ENCODE data around the gene NPIPB6.
"Not testable (repeated sequence)": the region's sequence is repeated elsewhere in the genome, so short reads cannot be mapped to it uniquely, and the experiment has no call there.

Gene NPIPB6

DNA sequence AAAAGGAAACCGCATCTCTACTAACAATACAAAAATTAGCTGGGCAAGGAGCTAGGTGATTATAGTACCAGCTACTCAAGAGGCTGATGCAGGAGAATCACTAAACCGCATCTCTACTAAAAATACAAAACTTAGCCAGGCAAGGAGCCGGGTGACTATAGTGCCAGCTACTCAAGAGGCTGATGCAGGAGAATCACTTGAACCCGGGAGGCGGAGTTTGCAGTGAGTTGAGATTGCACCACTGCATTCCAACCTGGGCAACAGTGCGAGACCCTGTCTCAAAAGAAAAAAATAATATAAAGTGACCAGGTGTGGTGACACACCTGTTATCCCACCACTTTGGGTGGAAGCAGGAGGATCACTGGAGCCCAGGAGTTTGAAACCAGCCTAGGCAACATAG is 25.1 kb downstream of the NPIPB6 start:
- not testable (repeated sequence) for H3K4me1 ChIP-seq (ENCODE audit: control insufficient read depth, insufficient read depth, low read length); H3K9ac ChIP-seq (ENCODE audit: low read depth, low read length); H3K4me2 ChIP-seq (ENCODE audit: low read length); H3K9me3 ChIP-seq (replicated peaks; ENCODE audit: low read length); H3K27me3 ChIP-seq (ENCODE audit: control insufficient read depth, insufficient read depth, low read length); H3K4me3 ChIP-seq (ENCODE audit: low read length); H3K36me3 ChIP-seq (ENCODE audit: insufficient read depth, low read length)

DNA sequence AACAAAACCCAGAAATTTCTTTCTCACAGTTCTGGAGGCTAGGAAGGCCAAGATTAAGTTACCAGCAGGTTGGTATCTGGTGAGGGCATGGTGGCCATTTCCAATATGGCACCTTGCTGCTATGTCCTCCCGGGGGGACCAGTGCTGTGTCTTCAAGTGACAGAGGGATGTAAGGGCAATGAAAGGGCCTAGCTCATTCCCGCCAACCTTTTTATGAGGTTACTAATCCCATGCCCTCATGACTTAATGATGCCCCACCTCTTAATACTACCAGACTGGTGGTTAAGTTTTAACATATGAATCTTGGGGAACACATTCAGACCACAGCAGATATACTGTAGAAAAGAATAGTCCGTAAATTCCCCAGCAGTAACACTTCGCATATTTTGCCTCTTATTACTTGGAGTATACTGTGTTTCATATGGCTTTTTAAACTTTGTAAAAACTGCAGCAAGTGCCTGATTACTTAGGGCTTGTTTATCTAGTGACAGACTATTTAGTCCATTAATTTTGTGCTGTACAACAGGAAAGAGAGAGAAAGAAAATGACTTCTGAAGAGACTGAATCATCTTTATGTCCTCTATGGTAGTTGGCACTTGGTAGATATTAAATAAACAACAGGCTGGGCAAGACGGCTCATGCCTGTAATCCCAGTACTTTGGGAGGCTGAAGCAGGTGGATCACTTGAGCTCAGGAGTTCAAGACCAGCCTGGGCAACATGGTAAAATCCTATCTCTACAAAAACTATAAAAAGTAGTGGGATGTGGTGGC is 26.2 kb downstream of the NPIPB6 start:
- not testable (repeated sequence) for H3K9ac ChIP-seq (ENCODE audit: low read depth, low read length); H3K4me1 ChIP-seq (ENCODE audit: control insufficient read depth, insufficient read depth, low read length); H3K36me3 ChIP-seq (ENCODE audit: insufficient read depth, low read length); H3K9me3 ChIP-seq (replicated peaks; ENCODE audit: low read length); H3K27me3 ChIP-seq (ENCODE audit: control insufficient read depth, insufficient read depth, low read length); H3K4me3 ChIP-seq (ENCODE audit: low read length); H3K4me2 ChIP-seq (ENCODE audit: low read length)

DNA sequence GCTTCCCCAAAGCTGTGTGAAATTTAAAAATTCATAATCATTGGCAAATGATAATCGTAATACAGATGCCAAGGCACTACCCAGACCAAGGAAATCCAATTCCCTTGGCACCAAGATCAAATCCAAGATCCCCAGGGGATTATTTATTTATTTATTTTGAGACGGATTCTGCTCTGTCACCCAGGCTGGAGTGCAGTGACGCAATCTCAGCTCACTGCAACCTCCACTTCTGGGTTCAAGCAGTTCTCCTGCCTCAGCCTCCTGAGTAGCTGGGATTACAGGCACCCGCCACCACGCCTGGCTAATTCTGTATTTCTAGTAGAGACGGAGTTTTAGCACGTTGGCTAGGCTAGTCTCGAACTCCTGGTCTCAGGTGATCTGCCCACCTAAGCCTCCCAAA is 27.6 kb downstream of the NPIPB6 start:
- H3K36me3 ChIP-seq (ENCODE audit: insufficient read depth, low read length); H3K27me3 ChIP-seq (ENCODE audit: control insufficient read depth, insufficient read depth, low read length); H3K4me1 ChIP-seq (ENCODE audit: control insufficient read depth, insufficient read depth, low read length); H3K4me3 ChIP-seq (ENCODE audit: low read length); H3K4me2 ChIP-seq (ENCODE audit: low read length); H3K9me3 ChIP-seq (replicated peaks; ENCODE audit: low read length); H3K9ac ChIP-seq (ENCODE audit: low read depth, low read length): not testable (repeated sequence)

DNA sequence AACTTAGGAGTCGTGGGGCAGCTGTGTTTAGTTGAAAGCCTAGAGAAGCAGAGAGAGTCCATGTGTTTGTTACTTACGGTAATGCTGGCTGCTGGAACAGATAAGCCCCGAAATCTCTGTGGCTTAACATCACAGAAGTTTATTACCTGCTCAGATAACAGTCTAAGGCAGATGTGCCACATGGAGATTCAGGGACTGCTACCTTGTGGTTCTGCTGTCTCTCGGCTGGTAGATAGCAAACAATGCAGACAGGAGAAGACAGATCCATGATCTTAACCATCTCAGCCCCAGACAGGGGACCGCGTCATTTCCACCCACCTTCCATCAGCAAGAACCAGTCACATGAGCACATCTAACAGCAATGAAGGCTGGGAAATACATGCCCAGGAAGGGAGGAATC is 30.7 kb downstream of the NPIPB6 start:
- H3K9me3 ChIP-seq (replicated peaks; ENCODE audit: low read length); H3K27me3 ChIP-seq (ENCODE audit: control insufficient read depth, insufficient read depth, low read length); H3K36me3 ChIP-seq (ENCODE audit: insufficient read depth, low read length); H3K4me1 ChIP-seq (ENCODE audit: control insufficient read depth, insufficient read depth, low read length); H3K9ac ChIP-seq (ENCODE audit: low read depth, low read length); H3K4me2 ChIP-seq (ENCODE audit: low read length); H3K4me3 ChIP-seq (ENCODE audit: low read length): not testable (repeated sequence)

DNA sequence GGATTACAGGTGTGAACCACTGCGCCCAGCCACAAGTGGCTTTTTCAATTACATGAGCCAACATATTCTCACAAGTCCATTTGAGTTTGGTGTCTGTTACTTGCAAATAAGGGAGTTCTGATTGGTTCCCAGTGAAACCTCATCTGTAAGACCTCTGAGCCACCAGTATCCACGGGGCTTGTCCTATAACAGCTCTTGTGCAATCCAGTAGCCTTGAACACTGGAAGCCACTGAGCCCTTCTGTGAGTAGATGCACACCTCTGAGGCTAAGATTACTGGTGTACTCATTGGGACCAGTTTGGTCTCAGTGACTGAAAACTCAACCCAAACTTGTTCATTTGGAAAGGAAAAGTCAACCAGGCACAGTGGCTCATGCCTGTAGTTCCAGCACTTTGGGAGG is 32.3 kb downstream of the NPIPB6 start:
- not testable (repeated sequence) for H3K27me3 ChIP-seq (ENCODE audit: control insufficient read depth, insufficient read depth, low read length); H3K9me3 ChIP-seq (replicated peaks; ENCODE audit: low read length); H3K4me2 ChIP-seq (ENCODE audit: low read length); H3K36me3 ChIP-seq (ENCODE audit: insufficient read depth, low read length); H3K4me3 ChIP-seq (ENCODE audit: low read length); H3K4me1 ChIP-seq (ENCODE audit: control insufficient read depth, insufficient read depth, low read length); H3K9ac ChIP-seq (ENCODE audit: low read depth, low read length)

DNA sequence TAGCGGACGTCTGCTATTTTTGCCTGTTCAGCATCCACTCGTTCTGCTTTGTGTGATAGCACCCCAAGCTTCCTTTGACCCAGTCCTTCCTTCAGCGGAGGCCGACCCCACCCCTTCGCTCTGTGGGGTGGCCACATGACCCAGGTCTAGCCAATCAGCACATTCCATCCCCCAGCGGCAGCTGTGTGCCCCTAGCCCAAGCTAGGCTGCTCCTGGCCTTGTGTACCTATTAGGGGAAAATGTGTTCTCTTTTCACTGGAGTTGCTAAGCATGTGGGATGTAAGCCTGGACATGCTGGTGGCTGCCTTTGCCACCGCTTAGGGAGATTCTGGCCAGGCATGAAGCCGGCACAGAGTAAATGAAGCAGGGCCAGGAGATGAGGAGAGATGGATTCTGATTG is 33.1 kb downstream of the NPIPB6 start:
- not testable (repeated sequence) for H3K4me3 ChIP-seq (ENCODE audit: low read length); H3K4me2 ChIP-seq (ENCODE audit: low read length); H3K36me3 ChIP-seq (ENCODE audit: insufficient read depth, low read length); H3K9ac ChIP-seq (ENCODE audit: low read depth, low read length); H3K9me3 ChIP-seq (replicated peaks; ENCODE audit: low read length); H3K4me1 ChIP-seq (ENCODE audit: control insufficient read depth, insufficient read depth, low read length); H3K27me3 ChIP-seq (ENCODE audit: control insufficient read depth, insufficient read depth, low read length)

DNA sequence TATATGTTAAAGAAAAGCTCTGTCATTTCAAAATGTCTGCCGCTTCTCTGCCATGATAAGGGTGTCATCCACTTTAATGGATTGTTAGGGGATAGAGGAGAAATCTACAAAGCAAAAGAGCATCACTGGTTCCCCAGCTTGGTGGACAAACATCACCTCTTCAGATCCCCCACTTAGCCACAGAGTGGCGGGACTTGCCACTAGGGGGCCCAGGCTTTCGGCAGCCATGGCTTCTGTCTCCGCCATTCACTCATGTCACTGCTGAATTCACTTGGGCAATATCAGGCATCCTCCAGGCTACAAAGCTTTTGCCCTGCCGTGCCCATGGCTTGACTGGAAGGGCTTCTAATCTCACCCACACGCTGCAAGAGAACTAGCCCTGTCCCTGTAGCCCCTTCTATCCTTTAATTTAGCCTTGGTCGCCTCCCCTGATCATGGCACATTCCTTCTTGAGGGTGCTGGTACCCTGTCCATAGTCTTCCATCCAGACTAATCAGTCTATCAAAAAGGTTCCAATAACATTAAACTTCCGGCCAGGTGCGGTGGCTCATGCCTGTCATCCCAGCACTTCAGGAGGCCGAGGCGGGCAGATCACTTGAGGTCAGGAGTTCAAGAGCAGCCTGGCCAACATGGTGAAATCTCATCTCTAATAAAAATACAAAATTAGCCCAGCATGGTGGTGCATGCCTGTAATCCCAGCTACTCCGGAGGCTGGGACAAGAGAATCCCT is 36.3 kb downstream of the NPIPB6 start:
- Histone ChIP-seq H3K4me2 (ENCODE audit: low read length) (no peak overlapping the region), H3K9me3 (replicated peaks; ENCODE audit: low read length) (no peaks in the 10 kb centered on the region), H3K36me3 (ENCODE audit: insufficient read depth, low read length) (no peaks in the 10 kb centered on the region), H3K4me1 (ENCODE audit: control insufficient read depth, insufficient read depth, low read length) (no peaks in the 10 kb centered on the region), H3K27me3 (ENCODE audit: control insufficient read depth, insufficient read depth, low read length) (no peaks in the 10 kb centered on the region), H3K9ac (ENCODE audit: low read depth, low read length) (no peak overlapping the region), H3K4me3 (ENCODE audit: low read length) (no peak overlapping the region)

DNA sequence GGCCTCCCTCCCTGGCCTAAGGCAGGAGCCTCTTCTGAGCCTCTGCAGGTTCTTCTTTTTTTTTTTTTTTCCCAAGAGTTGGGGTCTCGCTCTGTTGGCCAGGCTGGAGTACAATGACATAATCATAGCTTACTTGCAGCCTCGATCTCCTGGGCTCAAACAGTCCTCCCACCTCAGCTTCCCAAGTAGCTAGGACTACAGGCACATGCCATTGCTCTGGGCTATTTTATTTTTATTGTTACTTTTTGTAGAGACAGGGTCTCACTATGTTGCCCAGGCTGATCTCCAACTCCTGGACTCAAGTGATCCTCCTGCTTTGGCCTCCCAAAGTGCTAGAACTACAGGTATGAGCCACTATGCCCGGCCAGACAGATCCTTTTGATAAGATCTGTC is 38.4 kb downstream of the NPIPB6 start:
- no peaks in the 10 kb centered on the region for H3K27me3 ChIP-seq (ENCODE audit: control insufficient read depth, insufficient read depth, low read length)
- no peak overlapping the region for H3K4me2 ChIP-seq (ENCODE audit: low read length)
- H3K4me3 ChIP-seq (ENCODE audit: low read length): no peak overlapping the region
- no peaks in the 10 kb centered on the region for H3K36me3 ChIP-seq (ENCODE audit: insufficient read depth, low read length)
- H3K9ac ChIP-seq (ENCODE audit: low read depth, low read length): no peak overlapping the region
- no peaks in the 10 kb centered on the region for H3K4me1 ChIP-seq (ENCODE audit: control insufficient read depth, insufficient read depth, low read length)
- H3K9me3 ChIP-seq (replicated peaks; ENCODE audit: low read length): no peaks in the 10 kb centered on the region

DNA sequence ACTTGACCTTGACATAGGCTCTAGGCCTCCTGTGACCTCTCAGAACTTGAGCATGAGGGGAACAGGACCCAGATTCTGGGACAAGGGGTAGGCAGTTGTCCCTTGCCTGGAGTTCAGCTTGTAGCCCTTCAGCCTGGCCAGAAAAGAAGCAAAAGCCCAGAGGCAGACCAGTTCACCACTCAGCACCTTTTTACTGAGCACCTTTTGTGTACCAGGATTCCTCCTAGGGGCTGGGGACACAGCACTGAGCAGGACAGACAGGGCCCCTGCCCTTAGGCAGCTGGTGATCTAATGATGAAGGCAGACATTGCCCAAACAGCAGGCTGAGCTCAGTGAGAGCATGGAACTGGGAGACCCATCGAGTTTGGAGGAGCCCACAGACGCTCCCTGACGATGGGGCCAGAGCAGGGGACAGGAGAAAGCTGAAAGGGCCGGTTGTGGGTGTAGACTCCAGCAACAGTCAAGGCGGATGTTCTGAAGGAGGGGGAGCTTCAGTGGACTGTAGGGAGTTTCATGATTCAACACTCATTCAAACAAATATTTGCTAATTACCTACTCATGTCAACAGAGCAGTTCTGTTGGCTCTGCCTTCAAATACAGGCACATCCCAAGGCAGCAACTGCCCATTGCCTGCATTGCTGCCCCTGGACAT is 38.9 kb downstream of the NPIPB6 start:
- Histone ChIP-seq H3K27me3 (ENCODE audit: control insufficient read depth, insufficient read depth, low read length) (no peaks in the 10 kb centered on the region), H3K4me3 (ENCODE audit: low read length) (no peak overlapping the region), H3K9me3 (replicated peaks; ENCODE audit: low read length) (no peaks in the 10 kb centered on the region), H3K9ac (ENCODE audit: low read depth, low read length) (no peak overlapping the region), H3K36me3 (ENCODE audit: insufficient read depth, low read length) (no peaks in the 10 kb centered on the region), H3K4me1 (ENCODE audit: control insufficient read depth, insufficient read depth, low read length) (no peaks in the 10 kb centered on the region), H3K4me2 (ENCODE audit: low read length) (no peak overlapping the region)

DNA sequence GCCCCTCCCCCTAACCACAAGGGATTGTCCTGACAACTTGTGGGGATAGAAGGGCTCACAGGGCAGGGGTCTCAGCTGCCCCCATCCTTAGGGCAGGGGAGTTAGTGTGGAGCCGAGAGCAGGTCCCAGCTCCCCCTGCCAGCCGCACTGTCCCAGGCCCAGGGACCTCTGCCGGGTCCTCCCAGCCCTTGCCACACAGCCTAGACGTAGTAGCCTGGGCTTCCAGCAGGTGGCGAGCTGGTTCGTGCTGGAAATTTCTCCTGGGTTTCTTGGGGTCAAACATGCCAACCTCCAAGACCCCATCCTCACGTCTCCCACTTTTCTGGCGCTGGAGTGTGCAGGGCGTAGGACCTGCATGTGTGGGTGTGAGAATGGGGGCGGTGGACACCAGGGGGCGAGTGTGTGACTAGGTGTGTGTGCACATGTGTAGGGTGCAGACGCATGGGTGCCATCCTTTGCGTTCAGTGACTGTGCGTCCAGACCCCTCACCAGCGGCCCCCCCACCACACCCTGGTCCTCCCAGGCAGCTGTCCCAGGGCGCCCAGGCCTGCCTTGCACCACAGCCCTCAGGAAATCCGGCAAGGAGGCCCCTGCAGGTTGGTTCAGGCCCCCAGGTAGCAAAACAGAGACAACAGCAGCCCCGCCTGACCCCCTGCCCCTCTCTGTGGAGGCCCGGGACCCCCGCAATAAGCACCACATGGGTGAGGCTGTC is 41.5 kb downstream of the NPIPB6 start:
- no peak overlapping the region for H3K9ac ChIP-seq (ENCODE audit: low read depth, low read length)

DNA sequence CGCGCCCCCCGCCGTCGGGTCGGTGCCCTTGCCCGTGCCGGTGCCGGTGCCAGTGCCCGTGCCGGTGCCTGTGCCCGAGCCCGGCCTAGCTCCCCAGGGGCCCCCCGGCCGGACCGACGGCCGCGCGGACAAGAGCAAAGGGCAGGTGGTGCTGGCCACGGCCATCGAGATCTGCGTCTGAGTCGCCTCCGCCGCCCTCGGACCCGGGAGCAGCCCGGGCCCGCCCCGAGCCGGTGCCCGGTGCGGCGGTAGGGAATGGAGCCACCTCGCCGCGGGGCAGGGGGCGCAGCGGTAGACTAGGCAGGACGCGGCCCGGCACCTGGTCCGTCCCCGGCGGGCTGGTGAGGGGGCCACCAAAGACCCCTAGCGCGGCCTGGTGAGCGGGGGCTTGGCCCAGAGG is 42.6 kb downstream of the NPIPB6 start:
- H3K4me1 ChIP-seq (ENCODE audit: control insufficient read depth, insufficient read depth, low read length): peaks cover 2% of the 10 kb centered on the region
- no peaks in the 10 kb centered on the region for H3K27me3 ChIP-seq (ENCODE audit: control insufficient read depth, insufficient read depth, low read length)
- no peaks in the 10 kb centered on the region for H3K36me3 ChIP-seq (ENCODE audit: insufficient read depth, low read length)
- no peaks in the 10 kb centered on the region for H3K9me3 ChIP-seq (replicated peaks; ENCODE audit: low read length)
- no peak overlapping the region for H3K9ac ChIP-seq (ENCODE audit: low read depth, low read length)
- H3K4me2 ChIP-seq (ENCODE audit: low read length): no peak overlapping the region
- no peak overlapping the region for H3K4me3 ChIP-seq (ENCODE audit: low read length)

More for the DNA sequence above, 41.5 kb downstream of the NPIPB6 start:
- Histone ChIP-seq H3K27me3 (ENCODE audit: control insufficient read depth, insufficient read depth, low read length) (no peaks in the 10 kb centered on the region), H3K4me1 (ENCODE audit: control insufficient read depth, insufficient read depth, low read length) (peaks cover 2% of the 10 kb centered on the region), H3K4me3 (ENCODE audit: low read length) (no peak overlapping the region), H3K36me3 (ENCODE audit: insufficient read depth, low read length) (no peaks in the 10 kb centered on the region), H3K4me2 (ENCODE audit: low read length) (no peak overlapping the region), H3K9me3 (replicated peaks; ENCODE audit: low read length) (no peaks in the 10 kb centered on the region)
